Keratinocyte (primary cell): ENCODE data around the gene SYNE2.

Experiments used
- CTCF ChIP-seq, 3 experiments: IDR thresholded peaks in 1 of 3; conservative IDR thresholded peaks in 1 of 3; optimal IDR thresholded peaks in 1 of 3; 2 replicates in 2 of 3; 3 replicates in 1 of 3; pipeline versions ENCODE3 to v1.5.1; 2011; ENCODE audit warnings: low read length in 3 of 3, mild to moderate bottlenecking in 3 of 3, moderate library complexity in 2 of 3, control low read depth in 1 of 3, inconsistent platforms in 1 of 3; ENCODE audit not compliant: insufficient read depth in 2 of 3; ENCODE audit errors: extremely low read depth in 1 of 3
- EZH2 ChIP-seq: IDR thresholded peaks from one replicate; pipeline ENCODE4 v1.6.1; 2012; ENCODE audit warnings: inconsistent platforms, mild to moderate bottlenecking, low read length, moderate library complexity

GRCh38 chr14:64061115-64061514, 208.3 kb downstream of the SYNE2 start:
- TF ChIP-seq CTCF (optimal IDR thresholded peaks at IDR 0.05 in 1 of 3, IDR thresholded peaks at IDR 0.05 in 1 of 3, conservative IDR thresholded peaks at IDR 0.05 in 1 of 3; ENCODE audit: extremely low read depth in 1 of 3, insufficient read depth in 2 of 3, low read length in 3 of 3) (no peak), EZH2 (no peak)
